Neutrophil (primary cell): Measurements from ENCODE around the gene ST13.

Experiments
- H3K27ac ChIP-seq: fragments of 200-600 bp; sonication (generic); 2 replicates; pipeline ENCODE4 v1.5.1; 2016; ENCODE audit warnings: mild to moderate bottlenecking, moderate library complexity
- H3K27me3 ChIP-seq: fragments of 200-600 bp; sonication (generic); 2 replicates; pipeline ENCODE4 v1.6.0; 2016; ENCODE audit warnings: mild to moderate bottlenecking
- H3K36me3 ChIP-seq: fragments of 200-600 bp; sonication (generic); 2 replicates; pipeline ENCODE4 v1.5.1; 2017
- H3K4me1 ChIP-seq, 2 experiments: fragments of 200-600 bp in 1 of 2; sonication (generic) in 1 of 2; 1 replicate in 1 of 2; 2 replicates in 1 of 2; pipeline versions ENCODE4 v1.5.1 to v1.6.1; 2013 to 2016; ENCODE audit warnings: low read depth in 1 of 2, low read length in 1 of 2, mild to moderate bottlenecking in 1 of 2, moderate library complexity in 1 of 2; ENCODE audit not compliant: control insufficient read depth in 1 of 2, insufficient read depth in 1 of 2
- H3K4me3 ChIP-seq, 2 experiments: fragments of 200-600 bp in 1 of 2; sonication (generic) in 1 of 2; 1 replicate in 1 of 2; 2 replicates in 1 of 2; pipeline ENCODE4 v1.5.1; 2013 to 2016; ENCODE audit warnings: low read depth in 1 of 2, low read length in 1 of 2, mild to moderate bottlenecking in 1 of 2, moderate library complexity in 1 of 2
- H3K9me3 ChIP-seq: fragments of 200-600 bp; sonication (generic); 2 replicates; pipeline ENCODE4 v1.5.1; 2016
- TF ChIP-seq, protein P1 (sequence below): fragments of 200-600 bp; sonication (generic); IDR thresholded peaks from 2 replicates; pipeline ENCODE4 v1.5.1; 2016; ENCODE audit warnings: antibody characterized with exemption

Gene ST13

DNA sequence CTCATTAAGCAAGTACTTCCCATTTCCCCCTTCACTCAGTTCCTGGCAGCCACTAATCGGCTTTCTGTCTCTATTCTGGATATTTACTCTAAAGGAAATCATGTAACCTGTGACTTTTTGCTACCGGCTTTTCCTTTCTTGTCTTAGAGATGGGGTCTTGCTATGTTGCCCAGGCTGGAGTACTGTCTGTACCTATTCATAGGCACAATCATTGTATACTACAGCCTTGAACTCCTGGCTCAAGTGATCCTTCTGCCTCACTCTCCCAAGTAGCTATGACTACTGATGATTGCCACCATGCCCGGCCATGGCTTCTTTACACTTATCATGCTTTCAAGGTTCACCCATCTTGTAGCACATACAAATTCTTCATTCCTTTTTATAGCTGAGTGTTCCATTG, 49.7 kb downstream of the ST13 start:
- no peak overlapping the region for H3K27ac ChIP-seq
- TF ChIP-seq, protein P1, sequence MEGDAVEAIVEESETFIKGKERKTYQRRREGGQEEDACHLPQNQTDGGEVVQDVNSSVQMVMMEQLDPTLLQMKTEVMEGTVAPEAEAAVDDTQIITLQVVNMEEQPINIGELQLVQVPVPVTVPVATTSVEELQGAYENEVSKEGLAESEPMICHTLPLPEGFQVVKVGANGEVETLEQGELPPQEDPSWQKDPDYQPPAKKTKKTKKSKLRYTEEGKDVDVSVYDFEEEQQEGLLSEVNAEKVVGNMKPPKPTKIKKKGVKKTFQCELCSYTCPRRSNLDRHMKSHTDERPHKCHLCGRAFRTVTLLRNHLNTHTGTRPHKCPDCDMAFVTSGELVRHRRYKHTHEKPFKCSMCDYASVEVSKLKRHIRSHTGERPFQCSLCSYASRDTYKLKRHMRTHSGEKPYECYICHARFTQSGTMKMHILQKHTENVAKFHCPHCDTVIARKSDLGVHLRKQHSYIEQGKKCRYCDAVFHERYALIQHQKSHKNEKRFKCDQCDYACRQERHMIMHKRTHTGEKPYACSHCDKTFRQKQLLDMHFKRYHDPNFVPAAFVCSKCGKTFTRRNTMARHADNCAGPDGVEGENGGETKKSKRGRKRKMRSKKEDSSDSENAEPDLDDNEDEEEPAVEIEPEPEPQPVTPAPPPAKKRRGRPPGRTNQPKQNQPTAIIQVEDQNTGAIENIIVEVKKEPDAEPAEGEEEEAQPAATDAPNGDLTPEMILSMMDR = no peak
- H3K9me3 ChIP-seq = no peaks in the 10 kb centered on the region
- no peaks in the 10 kb centered on the region for H3K27me3 ChIP-seq
- H3K36me3 ChIP-seq = no peaks in the 10 kb centered on the region
- H3K4me3 ChIP-seq = no peak overlapping the region
- no peaks in the 10 kb centered on the region for H3K4me1 ChIP-seq

DNA sequence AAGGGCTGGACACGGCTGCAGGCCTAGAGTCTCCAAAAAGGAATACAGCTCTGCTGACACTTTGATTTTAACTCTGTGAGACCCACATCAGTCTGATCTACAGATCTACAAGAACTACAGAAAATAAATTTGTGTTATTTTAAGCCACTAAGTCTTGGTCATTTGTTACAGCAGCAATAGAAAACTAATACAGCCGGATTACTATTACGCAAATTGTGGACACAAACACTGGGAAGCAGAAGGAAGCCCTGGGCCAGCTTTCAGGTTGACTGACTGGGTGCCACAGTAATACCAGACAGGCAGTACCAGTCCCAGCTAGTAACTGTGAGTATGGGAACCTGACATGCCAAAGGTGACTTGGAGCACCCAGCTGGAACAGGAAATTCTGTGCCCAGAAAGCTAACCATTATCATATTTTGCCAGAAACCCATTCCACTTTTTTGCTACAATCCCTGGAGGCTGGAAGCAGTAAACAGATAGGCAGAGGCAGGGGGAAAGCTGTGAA, 50.7 kb downstream of the ST13 start:
- no peaks in the 10 kb centered on the region for H3K9me3 ChIP-seq
- no peak overlapping the region for H3K4me3 ChIP-seq
- no peaks in the 10 kb centered on the region for H3K36me3 ChIP-seq
- no peaks in the 10 kb centered on the region for H3K4me1 ChIP-seq
- TF ChIP-seq, protein P1 = no peak
- H3K27me3 ChIP-seq = no peaks in the 10 kb centered on the region
- no peak overlapping the region for H3K27ac ChIP-seq

- TF ChIP-seq, protein P1 = no peak
- no peaks in the 10 kb centered on the region for H3K9me3 ChIP-seq
- no peaks in the 10 kb centered on the region for H3K27me3 ChIP-seq
- H3K4me3 ChIP-seq = no peak overlapping the region
- H3K27ac ChIP-seq = no peak overlapping the region
- no peaks in the 10 kb centered on the region for H3K36me3 ChIP-seq
- H3K4me1 ChIP-seq = no peaks in the 10 kb centered on the region
These were observed 51.2 kb downstream of the ST13 start for GRCh38 chr22:40805239-40805638.

DNA sequence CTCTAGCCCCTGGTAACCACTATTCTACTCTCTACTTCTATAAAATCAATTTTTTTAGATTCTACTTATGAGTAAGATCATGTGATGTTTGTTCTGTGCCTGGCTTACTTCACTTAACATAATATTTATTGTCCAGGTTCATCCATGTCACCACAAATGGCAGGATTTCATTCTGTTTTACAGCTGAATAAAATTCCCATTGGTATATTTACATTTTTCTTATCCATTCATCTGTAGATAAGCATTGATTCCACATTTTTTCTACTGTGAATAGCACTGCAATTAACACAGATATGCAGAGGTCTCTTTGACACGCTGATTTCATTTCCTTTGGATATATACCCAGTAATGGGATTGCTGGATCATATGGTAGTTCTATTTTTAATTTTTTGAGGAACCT, 53.1 kb downstream of the ST13 start:
- Histone ChIP-seq H3K36me3 (no peaks in the 10 kb centered on the region), H3K27ac (no peak overlapping the region), H3K9me3 (no peaks in the 10 kb centered on the region)

DNA sequence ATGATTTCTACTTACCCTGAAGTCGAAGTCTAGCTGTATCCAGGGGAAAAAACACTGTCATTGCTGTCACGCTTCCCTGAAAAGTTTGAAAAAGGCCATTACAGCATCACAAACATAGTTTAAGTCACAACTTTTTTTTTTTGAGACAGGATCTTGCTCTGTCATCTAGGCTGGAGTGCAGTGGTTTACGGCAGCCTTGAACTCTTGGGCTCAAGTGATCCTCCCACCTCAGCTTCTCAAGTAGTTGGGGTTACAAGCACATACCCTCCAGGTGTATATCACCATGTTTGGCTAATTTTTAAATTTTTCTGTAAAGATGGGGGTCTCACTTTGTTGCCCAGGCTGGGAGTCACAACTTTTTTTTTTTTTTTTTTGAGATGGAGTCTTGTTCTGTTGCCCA, 57.4 kb downstream of the ST13 start:
- H3K27ac ChIP-seq = no peak overlapping the region

More for the DNA sequence above, 53.1 kb downstream of the ST13 start:
- Histone ChIP-seq H3K27me3 (no peaks in the 10 kb centered on the region), H3K4me1 (no peaks in the 10 kb centered on the region), H3K4me3 (no peak overlapping the region)
- TF ChIP-seq, protein P1 = no peak

More for the DNA sequence above, 57.4 kb downstream of the ST13 start:
- no peaks in the 10 kb centered on the region for H3K9me3 ChIP-seq
- no peaks in the 10 kb centered on the region for H3K4me1 ChIP-seq
- peaks cover 4% of the 10 kb centered on the region for H3K36me3 ChIP-seq
- TF ChIP-seq, protein P1 = no peak
- H3K27me3 ChIP-seq = no peaks in the 10 kb centered on the region
- no peak overlapping the region for H3K4me3 ChIP-seq
